Measurements from ENCODE around the gene ZBTB20. TPM values are rescaled to one million over a fixed set of nuclear protein-coding genes. Genes with fewer than 3 reads are reported as not detected.

Gene ZBTB20
- total RNA-seq, 6 experiments from 2014 or later, result 8.0 to 14.1 (median 10.4) TPM

DNA sequence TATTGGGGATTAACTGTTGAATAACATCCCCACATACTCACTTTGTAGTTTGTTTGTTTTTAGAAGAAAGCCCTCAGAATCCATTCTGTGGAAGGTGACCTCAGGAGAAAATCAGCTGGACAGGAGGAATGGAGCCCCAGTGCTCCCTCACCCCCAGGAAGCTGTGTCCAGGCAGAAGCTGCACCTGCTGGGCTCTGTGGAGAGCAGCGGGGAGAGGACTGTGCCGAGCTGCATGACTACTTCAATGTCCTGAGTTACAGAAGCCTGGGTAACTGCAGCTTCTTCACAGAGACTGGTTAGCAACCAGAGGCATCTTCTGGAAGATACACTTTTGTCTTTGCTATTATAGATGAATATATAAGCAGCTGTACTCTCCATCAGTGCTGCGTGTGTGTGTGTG lies 839.3 kb downstream of the ZBTB20 start:
- Mint-ChIP-seq H3K27ac (no peak overlapping the region), H3K36me3 (ENCODE audit: low read depth) (no peaks in the 10 kb centered on the region), H3K4me1 (ENCODE audit: low read depth) (no peaks in the 10 kb centered on the region), H3K27me3 (ENCODE audit: insufficient read depth) (peaks cover 15% of the 10 kb centered on the region), H3K4me3 (no peak overlapping the region), H3K9me3 (no peaks in the 10 kb centered on the region)
- no peak for DNase-seq
- TF ChIP-seq, protein P1, sequence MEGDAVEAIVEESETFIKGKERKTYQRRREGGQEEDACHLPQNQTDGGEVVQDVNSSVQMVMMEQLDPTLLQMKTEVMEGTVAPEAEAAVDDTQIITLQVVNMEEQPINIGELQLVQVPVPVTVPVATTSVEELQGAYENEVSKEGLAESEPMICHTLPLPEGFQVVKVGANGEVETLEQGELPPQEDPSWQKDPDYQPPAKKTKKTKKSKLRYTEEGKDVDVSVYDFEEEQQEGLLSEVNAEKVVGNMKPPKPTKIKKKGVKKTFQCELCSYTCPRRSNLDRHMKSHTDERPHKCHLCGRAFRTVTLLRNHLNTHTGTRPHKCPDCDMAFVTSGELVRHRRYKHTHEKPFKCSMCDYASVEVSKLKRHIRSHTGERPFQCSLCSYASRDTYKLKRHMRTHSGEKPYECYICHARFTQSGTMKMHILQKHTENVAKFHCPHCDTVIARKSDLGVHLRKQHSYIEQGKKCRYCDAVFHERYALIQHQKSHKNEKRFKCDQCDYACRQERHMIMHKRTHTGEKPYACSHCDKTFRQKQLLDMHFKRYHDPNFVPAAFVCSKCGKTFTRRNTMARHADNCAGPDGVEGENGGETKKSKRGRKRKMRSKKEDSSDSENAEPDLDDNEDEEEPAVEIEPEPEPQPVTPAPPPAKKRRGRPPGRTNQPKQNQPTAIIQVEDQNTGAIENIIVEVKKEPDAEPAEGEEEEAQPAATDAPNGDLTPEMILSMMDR (IDR thresholded peaks at IDR 0.05), result no peak

DNA sequence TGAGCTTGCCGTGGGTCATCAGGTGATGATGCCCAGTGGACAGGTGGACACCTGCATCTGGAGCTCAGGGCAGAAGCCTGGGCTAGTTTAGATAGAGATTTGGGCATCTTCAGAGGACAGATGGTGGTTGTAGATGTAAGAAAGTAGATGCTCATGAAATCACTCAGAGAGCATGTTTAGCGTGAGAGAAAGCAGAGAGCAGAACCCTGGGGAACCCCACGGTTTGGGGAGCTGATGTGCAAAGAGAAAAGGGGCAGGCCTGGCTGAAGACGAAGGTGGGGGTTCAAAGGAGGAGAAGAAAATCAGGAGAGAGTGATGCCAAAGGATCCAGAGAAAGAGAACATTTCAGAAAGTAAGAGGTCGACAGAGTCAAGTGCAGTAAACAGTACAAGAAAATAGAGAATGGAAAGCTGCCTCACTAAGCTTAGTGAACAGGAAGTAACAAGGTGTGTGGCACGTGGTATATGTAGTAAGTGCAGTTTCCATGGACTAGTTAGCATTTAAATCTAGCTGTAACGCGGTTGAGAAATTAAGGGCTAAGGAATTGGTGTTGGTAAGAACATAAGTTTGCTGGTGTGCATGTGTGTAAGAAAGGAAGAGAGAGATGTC lies 839.8 kb downstream of the ZBTB20 start:
- no peak overlapping the region for H3K4me3 Mint-ChIP-seq
- no peak overlapping the region for H3K27ac Mint-ChIP-seq
- TF ChIP-seq, protein P1 (IDR thresholded peaks at IDR 0.05), result no peak

DNA sequence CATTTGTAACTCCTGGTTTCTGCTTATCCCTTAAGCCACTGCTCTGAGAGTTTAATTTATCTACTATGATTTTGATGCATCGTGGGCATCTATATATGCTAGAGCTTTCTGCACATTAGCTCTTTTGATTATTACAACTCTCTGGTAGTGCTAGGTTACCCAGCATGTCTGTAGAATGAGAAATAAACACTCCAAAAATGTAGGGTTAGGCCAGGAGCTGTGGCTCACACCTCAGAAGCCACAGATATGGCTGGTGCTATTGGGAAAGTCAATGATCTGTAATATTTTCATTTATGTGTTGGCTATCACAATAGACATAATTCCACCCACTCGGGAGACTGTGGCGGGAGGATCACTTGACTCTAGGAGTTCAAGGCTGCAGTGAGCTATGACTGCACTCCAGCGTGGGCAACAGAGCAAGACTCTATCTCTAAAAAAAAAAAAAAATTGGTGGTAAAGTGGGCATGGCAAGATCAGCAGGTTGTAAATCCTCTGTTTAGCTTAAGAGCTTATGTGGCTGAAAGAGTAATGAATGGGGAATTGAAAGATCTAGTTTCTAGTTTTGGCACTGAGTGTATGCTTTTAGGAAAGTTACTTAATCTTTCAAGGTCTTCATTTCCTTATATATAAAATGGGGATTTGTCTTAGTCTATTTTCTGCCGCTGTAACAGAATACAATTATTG lies 847.0 kb downstream of the ZBTB20 start:
- H3K4me1 Mint-ChIP-seq (ENCODE audit: low read depth), result peaks cover 5% of the 10 kb centered on the region; the same call in 1 of the 2 replicates
- DNase-seq, result no peak
- TF ChIP-seq, protein P1 (IDR thresholded peaks at IDR 0.05), result no peak
- peaks cover 18% of the 10 kb centered on the region for H3K27me3 Mint-ChIP-seq (ENCODE audit: insufficient read depth)
- H3K4me3 Mint-ChIP-seq, result no peak overlapping the region
- no peaks in the 10 kb centered on the region for H3K36me3 Mint-ChIP-seq (ENCODE audit: low read depth)
- no peaks in the 10 kb centered on the region for H3K9me3 Mint-ChIP-seq
- no peak overlapping the region for H3K27ac Mint-ChIP-seq

More for the DNA sequence above, 839.8 kb downstream of the ZBTB20 start:
- H3K27me3 Mint-ChIP-seq (ENCODE audit: insufficient read depth), result peaks cover 15% of the 10 kb centered on the region
- no peaks in the 10 kb centered on the region for H3K36me3 Mint-ChIP-seq (ENCODE audit: low read depth)
- no peak for DNase-seq
- H3K9me3 Mint-ChIP-seq, result no peaks in the 10 kb centered on the region
- no peaks in the 10 kb centered on the region for H3K4me1 Mint-ChIP-seq (ENCODE audit: low read depth)

DNA sequence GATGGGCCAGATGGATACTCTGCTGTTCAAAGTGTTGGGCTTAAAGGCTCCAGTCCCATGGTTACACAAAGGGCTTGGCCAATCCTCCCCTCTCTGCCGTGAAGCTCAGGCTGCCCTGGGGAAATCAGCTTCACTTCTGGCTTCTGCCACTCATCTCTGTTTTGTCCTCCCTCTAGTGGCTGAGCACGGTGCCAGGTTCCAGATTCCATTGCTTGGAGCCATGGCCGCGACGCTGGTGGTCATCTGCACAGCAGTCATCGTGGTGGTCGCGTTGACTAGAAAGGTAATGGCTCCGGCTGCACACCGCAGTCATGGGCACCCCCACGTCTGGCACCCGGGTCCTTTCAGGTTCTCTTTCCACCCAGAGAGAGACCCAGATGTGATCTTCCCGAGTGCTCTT lies 847.7 kb downstream of the ZBTB20 start:
- TF ChIP-seq, protein P1 (IDR thresholded peaks at IDR 0.05), result peak; percentile 74
- no peak overlapping the region for H3K4me3 Mint-ChIP-seq
- H3K27me3 Mint-ChIP-seq (ENCODE audit: insufficient read depth), result peaks cover 12% of the 10 kb centered on the region
- H3K27ac Mint-ChIP-seq, result no peak overlapping the region
- no peaks in the 10 kb centered on the region for H3K9me3 Mint-ChIP-seq
- peaks cover 5% of the 10 kb centered on the region; the same call in 1 of the 2 replicates for H3K4me1 Mint-ChIP-seq (ENCODE audit: low read depth)
- no peaks in the 10 kb centered on the region for H3K36me3 Mint-ChIP-seq (ENCODE audit: low read depth)
- DNase-seq, result peak; percentile 24

DNA sequence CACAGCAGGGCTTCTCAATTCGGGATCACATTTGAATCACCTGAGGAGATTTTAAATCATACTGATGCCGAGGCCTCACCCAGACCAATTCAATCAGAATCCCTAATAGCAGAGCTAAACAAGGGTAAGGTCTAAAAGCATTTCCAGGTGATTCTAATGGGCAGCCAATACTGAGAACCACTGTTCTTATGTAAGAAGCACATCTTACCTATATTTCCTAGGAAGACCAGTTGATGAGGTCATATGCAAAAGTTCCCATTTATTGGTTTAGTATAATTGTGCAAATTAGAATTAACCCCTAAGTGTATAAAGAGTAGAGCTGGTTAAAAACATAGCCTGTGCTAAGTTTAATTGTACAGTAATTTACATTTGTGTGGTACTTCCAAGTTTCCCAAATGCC lies 851.1 kb downstream of the ZBTB20 start:
- no peaks in the 10 kb centered on the region for H3K9me3 Mint-ChIP-seq
- no peaks in the 10 kb centered on the region for H3K36me3 Mint-ChIP-seq (ENCODE audit: low read depth)
- DNase-seq, result no peak
- no peak overlapping the region for H3K27ac Mint-ChIP-seq
- peaks cover 5% of the 10 kb centered on the region; the same call in 1 of the 2 replicates for H3K4me1 Mint-ChIP-seq (ENCODE audit: low read depth)
- peaks cover 14% of the 10 kb centered on the region for H3K27me3 Mint-ChIP-seq (ENCODE audit: insufficient read depth)
- TF ChIP-seq, protein P1 (IDR thresholded peaks at IDR 0.05), result no peak
- H3K4me3 Mint-ChIP-seq, result no peak overlapping the region

Measured in HFFc6 (cell line).